22Rv1 (cell line): Measurements from ENCODE around the gene NCOA3.

Source experiments
- ZFX ChIP-seq: fragments of 450-650 bp; IDR thresholded peaks from 2 replicates; pipeline ENCODE4 v1.6.1; 2017; ENCODE audit warnings: antibody characterized with exemption, borderline replicate concordance
- TF ChIP-seq, protein P1 (sequence below): fragments of 450-650 bp; IDR thresholded peaks from 2 replicates; pipeline ENCODE4 v1.5.1; 2017; ENCODE audit warnings: mild to moderate bottlenecking

DNA sequence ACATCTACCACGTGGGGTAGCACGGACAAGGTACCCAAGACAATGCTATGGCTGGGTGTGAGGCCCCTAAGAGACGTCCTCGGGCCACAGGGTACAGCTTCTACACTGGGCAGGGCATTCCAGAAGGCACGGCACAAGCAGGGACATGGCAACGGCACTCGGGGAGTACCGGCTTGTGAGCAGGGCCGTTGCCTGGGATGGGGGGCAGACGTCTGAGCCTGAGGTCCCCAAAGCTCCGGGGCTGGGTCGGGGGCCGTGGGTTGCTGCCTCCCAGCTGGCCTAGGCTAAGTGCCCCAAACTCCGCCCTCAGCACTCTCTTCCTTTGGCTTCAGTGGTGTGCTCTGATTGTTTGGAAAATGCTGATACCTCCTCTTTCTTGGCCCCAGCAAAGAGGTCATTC is 173.0 kb downstream of the NCOA3 start:
- TF ChIP-seq, protein P1, sequence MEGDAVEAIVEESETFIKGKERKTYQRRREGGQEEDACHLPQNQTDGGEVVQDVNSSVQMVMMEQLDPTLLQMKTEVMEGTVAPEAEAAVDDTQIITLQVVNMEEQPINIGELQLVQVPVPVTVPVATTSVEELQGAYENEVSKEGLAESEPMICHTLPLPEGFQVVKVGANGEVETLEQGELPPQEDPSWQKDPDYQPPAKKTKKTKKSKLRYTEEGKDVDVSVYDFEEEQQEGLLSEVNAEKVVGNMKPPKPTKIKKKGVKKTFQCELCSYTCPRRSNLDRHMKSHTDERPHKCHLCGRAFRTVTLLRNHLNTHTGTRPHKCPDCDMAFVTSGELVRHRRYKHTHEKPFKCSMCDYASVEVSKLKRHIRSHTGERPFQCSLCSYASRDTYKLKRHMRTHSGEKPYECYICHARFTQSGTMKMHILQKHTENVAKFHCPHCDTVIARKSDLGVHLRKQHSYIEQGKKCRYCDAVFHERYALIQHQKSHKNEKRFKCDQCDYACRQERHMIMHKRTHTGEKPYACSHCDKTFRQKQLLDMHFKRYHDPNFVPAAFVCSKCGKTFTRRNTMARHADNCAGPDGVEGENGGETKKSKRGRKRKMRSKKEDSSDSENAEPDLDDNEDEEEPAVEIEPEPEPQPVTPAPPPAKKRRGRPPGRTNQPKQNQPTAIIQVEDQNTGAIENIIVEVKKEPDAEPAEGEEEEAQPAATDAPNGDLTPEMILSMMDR, result no peak
- no peak for TF ChIP-seq ZFX
